ENCODE data around the gene NCOA1. TPM values are rescaled to one million over a fixed set of nuclear protein-coding genes. Genes with fewer than 3 reads are reported as not detected.

Gene NCOA1
- total and polyA plus RNA-seq, 3 donors from 2014 or later, result 52.3 to 124 (median 109) TPM

DNA sequence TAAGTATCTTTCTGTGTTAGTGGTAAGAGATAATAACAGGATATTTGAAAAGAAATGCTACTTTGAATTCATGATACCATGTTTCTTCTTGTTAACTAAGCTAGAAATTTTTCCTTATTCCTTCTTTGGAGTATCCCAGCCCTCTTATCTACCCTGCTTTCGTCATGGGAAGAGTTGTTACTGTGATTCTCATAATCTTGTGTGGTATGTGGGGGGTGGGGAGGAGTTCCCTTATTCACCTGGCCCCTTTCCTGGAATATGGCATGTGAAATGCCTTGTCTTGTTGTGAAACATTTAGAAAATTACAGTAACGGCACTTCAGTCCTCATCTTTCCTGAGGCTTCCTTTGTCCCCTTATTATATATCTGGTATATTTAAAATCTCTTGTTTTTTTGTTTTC is 129.9 kb downstream of the NCOA1 start:
- H3K4me1 ChIP-seq, result no peaks in the 10 kb centered on the region
- H3K36me3 ChIP-seq (ENCODE audit: low read depth, missing control alignments), result no peaks in the 10 kb centered on the region
- 54 to 70% methylated on average over 2 of the region's 2 CpGs for WGBS, 2 donors
- H3K27ac ChIP-seq, result no peak overlapping the region
- TF ChIP-seq POLR2A (IDR thresholded peaks at IDR 0.05), result no peak
- TF ChIP-seq, protein P1, sequence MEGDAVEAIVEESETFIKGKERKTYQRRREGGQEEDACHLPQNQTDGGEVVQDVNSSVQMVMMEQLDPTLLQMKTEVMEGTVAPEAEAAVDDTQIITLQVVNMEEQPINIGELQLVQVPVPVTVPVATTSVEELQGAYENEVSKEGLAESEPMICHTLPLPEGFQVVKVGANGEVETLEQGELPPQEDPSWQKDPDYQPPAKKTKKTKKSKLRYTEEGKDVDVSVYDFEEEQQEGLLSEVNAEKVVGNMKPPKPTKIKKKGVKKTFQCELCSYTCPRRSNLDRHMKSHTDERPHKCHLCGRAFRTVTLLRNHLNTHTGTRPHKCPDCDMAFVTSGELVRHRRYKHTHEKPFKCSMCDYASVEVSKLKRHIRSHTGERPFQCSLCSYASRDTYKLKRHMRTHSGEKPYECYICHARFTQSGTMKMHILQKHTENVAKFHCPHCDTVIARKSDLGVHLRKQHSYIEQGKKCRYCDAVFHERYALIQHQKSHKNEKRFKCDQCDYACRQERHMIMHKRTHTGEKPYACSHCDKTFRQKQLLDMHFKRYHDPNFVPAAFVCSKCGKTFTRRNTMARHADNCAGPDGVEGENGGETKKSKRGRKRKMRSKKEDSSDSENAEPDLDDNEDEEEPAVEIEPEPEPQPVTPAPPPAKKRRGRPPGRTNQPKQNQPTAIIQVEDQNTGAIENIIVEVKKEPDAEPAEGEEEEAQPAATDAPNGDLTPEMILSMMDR (IDR thresholded peaks at IDR 0.05), result no peak
- H3K27me3 ChIP-seq, result no peaks in the 10 kb centered on the region
- intact Hi-C loops (cut with DNase I; ENCODE audit: low total_unique reads), result no loop called here
- peak; percentile 50 for DNase-seq
- no peak overlapping the region for H3K4me3 ChIP-seq
- H3K9me3 ChIP-seq, result no peaks in the 10 kb centered on the region

DNA sequence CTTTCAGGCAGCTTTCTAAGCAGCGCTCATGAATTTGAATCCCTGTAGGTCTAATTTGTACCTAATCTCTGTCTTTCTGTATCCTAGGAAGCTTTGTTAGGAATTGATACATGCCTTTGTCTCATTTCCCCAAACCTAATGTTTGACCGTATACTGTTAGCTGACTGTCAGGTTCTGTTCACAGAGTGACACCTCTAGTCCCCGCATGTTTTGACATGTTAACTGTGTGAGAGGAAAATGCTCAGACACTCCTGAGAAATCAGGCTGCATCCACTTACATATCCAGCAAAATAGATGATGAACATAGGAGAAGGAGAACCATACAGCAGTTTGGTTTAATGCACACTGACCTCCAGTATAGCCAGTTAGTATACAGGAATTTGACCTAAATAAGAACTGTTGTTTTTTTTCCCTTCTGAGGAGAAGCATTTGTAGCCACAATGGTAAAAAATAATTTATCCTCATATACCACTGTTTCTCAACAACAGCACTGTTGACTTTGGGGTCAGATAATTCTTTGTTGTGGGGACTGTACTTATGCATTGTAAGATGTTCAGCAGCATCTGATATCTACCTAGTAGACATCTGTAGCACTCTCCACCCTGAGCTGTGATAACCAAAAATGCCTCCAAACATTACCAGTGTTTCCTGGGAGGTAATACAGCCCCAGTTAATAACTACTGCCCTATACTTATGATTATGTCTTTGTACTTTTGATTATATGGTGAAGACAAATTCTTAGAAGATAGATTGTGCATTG is 130.9 kb downstream of the NCOA1 start:
- Histone ChIP-seq H3K27ac (no peak overlapping the region), H3K4me3 (no peak overlapping the region), H3K27me3 (no peaks in the 10 kb centered on the region), H3K4me1 (no peaks in the 10 kb centered on the region), H3K36me3 (ENCODE audit: low read depth, missing control alignments) (no peaks in the 10 kb centered on the region), H3K9me3 (no peaks in the 10 kb centered on the region)
- intact Hi-C loops (cut with DNase I; ENCODE audit: low total_unique reads), result no loop called here
- DNase-seq, result no peak
- 60 to 63% methylated on average over 3 of the region's 3 CpGs for WGBS, 2 donors
- TF ChIP-seq, protein P1 (IDR thresholded peaks at IDR 0.05), result no peak
- TF ChIP-seq POLR2A (IDR thresholded peaks at IDR 0.05), result no peak

DNA sequence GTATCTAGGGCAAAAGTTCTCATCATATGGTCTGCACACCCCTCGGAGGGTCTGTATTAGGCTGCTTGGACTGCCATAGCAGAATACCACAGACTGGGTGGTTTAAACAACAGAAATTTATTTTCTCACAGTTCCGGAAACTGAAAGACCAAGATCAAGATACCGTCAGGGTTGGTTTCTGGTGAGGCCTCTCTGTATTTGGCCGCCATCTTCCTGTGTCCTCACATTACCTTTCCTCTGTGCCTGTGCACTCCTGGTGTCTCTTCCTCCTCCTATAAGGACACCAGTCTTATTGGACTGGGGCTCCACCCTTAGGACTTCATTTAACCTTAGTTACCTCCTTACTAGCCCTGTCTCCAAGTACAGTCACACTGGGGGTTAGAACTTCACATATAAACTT is 132.5 kb downstream of the NCOA1 start:
- intact Hi-C loops (cut with DNase I; ENCODE audit: low total_unique reads), result no loop called here

DNA sequence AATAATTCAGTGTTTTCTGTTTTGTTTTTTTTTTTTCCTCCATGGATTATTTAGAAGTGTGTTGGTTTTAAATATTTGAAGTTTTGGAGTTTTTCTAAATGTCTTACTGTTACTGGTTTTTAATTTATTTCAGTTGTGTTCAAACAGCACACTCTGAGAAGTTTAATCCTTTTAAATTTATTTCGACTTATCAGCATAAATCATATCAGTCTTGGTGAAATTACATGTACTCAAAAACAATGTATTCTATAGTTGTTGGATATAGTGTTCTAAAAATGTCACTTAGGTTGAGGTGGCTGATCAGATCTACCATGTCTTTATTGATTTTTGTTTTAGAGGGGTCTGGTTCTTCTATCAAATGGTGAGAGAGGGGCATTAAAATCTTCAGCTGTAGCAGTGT is 134.7 kb downstream of the NCOA1 start:
- Histone ChIP-seq H3K36me3 (ENCODE audit: low read depth, missing control alignments) (no peaks in the 10 kb centered on the region), H3K4me3 (no peak overlapping the region), H3K27ac (no peak overlapping the region), H3K4me1 (no peaks in the 10 kb centered on the region), H3K27me3 (no peaks in the 10 kb centered on the region), H3K9me3 (no peaks in the 10 kb centered on the region)
- intact Hi-C loops (cut with DNase I; ENCODE audit: low total_unique reads), result no loop called here
- TF ChIP-seq, protein P1 (IDR thresholded peaks at IDR 0.05), result no peak
- no peak for TF ChIP-seq POLR2A (IDR thresholded peaks at IDR 0.05)
- WGBS, 2 donors, result 67 to 73% methylated on average over 1 of the region's 1 CpG
- no peak for DNase-seq

More for the DNA sequence above, 132.5 kb downstream of the NCOA1 start:
- no peaks in the 10 kb centered on the region for H3K4me1 ChIP-seq
- no peak overlapping the region for H3K27ac ChIP-seq
- no peak for TF ChIP-seq POLR2A (IDR thresholded peaks at IDR 0.05)
- TF ChIP-seq, protein P1 (IDR thresholded peaks at IDR 0.05), result no peak
- no peaks in the 10 kb centered on the region for H3K36me3 ChIP-seq (ENCODE audit: low read depth, missing control alignments)
- WGBS, 2 donors, result 93 to 95% methylated on average over 4 of the region's 4 CpGs
- H3K27me3 ChIP-seq, result no peaks in the 10 kb centered on the region
- no peak for DNase-seq
- no peak overlapping the region for H3K4me3 ChIP-seq
- H3K9me3 ChIP-seq, result no peaks in the 10 kb centered on the region

DNA sequence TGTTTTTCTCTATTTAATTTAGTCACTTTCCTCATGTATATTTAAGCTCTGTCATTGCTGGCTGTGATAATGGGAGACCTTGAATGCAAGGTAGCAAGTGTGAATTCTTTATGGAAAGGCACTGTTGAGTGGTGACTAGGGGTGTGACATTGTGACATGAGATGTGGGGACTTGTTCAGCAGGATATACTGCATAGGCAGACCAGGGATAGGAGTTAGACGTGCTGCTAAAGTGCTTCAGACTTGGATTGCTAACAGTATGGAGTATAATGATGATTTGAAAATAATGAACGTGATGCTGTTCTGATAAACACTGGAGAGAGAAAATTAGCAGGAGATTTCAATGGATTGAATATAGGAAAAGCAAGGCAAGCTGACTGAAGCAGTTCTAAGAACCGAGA is 135.1 kb downstream of the NCOA1 start:
- Histone ChIP-seq H3K4me1 (no peaks in the 10 kb centered on the region), H3K4me3 (no peak overlapping the region), H3K27me3 (no peaks in the 10 kb centered on the region), H3K27ac (no peak overlapping the region), H3K9me3 (no peaks in the 10 kb centered on the region), H3K36me3 (ENCODE audit: low read depth, missing control alignments) (no peaks in the 10 kb centered on the region)
- no peak for TF ChIP-seq POLR2A (IDR thresholded peaks at IDR 0.05)
- TF ChIP-seq, protein P1 (IDR thresholded peaks at IDR 0.05), result no peak
- 78% methylated on average over 3 of the region's 3 CpGs for WGBS, 2 donors
- no peak for DNase-seq
- intact Hi-C loops (cut with DNase I; ENCODE audit: low total_unique reads), result no loop called here

Data from testis (tissue), 3 donors.